ENCODE measurements around the gene NPLOC4.

DNA sequence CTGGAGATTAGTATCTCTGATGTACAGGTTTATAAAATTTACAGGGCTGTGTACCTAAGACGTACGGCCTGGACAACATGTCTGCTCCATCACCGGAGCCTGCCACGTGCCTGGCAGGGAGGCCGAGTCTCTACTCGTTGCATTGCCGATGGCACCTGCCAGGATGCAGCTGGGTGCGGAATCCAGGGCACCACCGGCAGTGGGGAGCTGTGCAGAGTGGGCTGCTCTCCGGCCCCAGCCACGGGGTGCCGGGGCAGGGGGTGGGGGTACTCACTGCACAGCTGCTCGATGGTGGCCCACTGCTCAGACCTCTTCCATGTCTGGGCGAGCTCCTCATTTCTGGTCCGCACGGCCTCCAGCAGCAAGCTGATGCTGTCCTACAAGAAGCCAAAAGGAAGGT lies 71.7 kb downstream of the NPLOC4 start:
- TF ChIP-seq, protein P1, sequence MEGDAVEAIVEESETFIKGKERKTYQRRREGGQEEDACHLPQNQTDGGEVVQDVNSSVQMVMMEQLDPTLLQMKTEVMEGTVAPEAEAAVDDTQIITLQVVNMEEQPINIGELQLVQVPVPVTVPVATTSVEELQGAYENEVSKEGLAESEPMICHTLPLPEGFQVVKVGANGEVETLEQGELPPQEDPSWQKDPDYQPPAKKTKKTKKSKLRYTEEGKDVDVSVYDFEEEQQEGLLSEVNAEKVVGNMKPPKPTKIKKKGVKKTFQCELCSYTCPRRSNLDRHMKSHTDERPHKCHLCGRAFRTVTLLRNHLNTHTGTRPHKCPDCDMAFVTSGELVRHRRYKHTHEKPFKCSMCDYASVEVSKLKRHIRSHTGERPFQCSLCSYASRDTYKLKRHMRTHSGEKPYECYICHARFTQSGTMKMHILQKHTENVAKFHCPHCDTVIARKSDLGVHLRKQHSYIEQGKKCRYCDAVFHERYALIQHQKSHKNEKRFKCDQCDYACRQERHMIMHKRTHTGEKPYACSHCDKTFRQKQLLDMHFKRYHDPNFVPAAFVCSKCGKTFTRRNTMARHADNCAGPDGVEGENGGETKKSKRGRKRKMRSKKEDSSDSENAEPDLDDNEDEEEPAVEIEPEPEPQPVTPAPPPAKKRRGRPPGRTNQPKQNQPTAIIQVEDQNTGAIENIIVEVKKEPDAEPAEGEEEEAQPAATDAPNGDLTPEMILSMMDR (conservative IDR thresholded peaks at IDR 0.05), result no peak
- no peak for TF ChIP-seq EZH2 (IDR thresholded peaks at IDR 0.05; ENCODE audit: low read depth)
